Mesothelial cell of epicardium (in vitro differentiated cells): Measurements from ENCODE around the gene CD9. TPM values are rescaled to one million over a fixed set of nuclear protein-coding genes. Genes with fewer than 3 reads are reported as not detected.

Source experiments
- DNase-seq, 2 experiments: peaks; one replicate each; pipeline ENCODE4 v3.0.0; 2021; ENCODE audit warnings: low spot score in 2 of 2; ENCODE audit not compliant: unreplicated experiment in 2 of 2
- H3K27ac Mint-ChIP-seq: 2 replicates; pipeline ENCODE4 v1.8.0; 2021; ENCODE audit warnings: mixed read lengths
- H3K27me3 Mint-ChIP-seq: 2 replicates; pipeline ENCODE4 v1.8.0; 2021; ENCODE audit warnings: low read depth, mixed read lengths
- H3K36me3 Mint-ChIP-seq: 2 replicates; pipeline ENCODE4 v1.8.0; 2021; ENCODE audit warnings: mixed read lengths
- H3K4me1 Mint-ChIP-seq: 2 replicates; pipeline ENCODE4 v1.8.0; 2021; ENCODE audit warnings: mixed read lengths
- H3K4me3 Mint-ChIP-seq: 2 replicates; pipeline ENCODE4 v1.8.0; 2021; ENCODE audit warnings: mild to moderate bottlenecking, moderate library complexity, mixed read lengths
- H3K9me3 Mint-ChIP-seq: 2 replicates; pipeline ENCODE4 v1.8.0; 2021; ENCODE audit warnings: mixed read lengths
- total RNA-seq: library from RNA; stranded (reverse); gene quantifications from 3 replicates; pipeline ENCODE4 v1.2.1, GENCODE V29; 2021
- TF ChIP-seq, protein P1 (sequence below): fragments of 200-600 bp; sonication (generic); IDR thresholded peaks from one replicate; pipeline ENCODE4 v1.5.0; 2021; ENCODE audit warnings: antibody characterized with exemption; ENCODE audit not compliant: unreplicated experiment

The CD9 gene
- total RNA-seq, 1 donor from 2014 or later: 22.3 TPM

DNA sequence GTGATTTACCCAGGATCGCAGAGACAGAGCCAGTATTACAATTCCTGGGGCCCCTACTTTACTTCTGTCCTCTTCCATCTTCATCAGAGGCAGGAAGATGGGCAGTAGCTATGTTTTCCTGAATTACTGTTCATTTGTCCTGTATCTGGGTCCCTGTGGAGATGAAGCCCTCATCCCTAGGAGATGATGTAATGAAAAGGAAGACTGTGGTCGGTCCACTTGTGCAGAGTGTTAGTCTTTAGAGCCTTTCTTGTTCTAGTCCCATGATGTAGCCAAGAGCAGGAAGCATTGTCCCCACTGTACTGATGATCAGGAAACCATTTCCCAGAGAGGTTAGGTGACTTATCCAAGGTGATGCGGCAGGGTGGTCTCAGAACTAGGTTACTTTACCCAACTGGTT, 2.6 kb downstream of the CD9 start:
- H3K9me3 Mint-ChIP-seq: no peaks in the 10 kb centered on the region
- no peaks in the 10 kb centered on the region for H3K36me3 Mint-ChIP-seq
- peaks cover 41% of the 10 kb centered on the region for H3K4me1 Mint-ChIP-seq
- H3K4me3 Mint-ChIP-seq: no peak overlapping the region
- DNase-seq: no peak
- H3K27ac Mint-ChIP-seq: no peak overlapping the region
- peaks cover 54% of the 10 kb centered on the region for H3K27me3 Mint-ChIP-seq
- TF ChIP-seq, protein P1, sequence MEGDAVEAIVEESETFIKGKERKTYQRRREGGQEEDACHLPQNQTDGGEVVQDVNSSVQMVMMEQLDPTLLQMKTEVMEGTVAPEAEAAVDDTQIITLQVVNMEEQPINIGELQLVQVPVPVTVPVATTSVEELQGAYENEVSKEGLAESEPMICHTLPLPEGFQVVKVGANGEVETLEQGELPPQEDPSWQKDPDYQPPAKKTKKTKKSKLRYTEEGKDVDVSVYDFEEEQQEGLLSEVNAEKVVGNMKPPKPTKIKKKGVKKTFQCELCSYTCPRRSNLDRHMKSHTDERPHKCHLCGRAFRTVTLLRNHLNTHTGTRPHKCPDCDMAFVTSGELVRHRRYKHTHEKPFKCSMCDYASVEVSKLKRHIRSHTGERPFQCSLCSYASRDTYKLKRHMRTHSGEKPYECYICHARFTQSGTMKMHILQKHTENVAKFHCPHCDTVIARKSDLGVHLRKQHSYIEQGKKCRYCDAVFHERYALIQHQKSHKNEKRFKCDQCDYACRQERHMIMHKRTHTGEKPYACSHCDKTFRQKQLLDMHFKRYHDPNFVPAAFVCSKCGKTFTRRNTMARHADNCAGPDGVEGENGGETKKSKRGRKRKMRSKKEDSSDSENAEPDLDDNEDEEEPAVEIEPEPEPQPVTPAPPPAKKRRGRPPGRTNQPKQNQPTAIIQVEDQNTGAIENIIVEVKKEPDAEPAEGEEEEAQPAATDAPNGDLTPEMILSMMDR: no peak

DNA sequence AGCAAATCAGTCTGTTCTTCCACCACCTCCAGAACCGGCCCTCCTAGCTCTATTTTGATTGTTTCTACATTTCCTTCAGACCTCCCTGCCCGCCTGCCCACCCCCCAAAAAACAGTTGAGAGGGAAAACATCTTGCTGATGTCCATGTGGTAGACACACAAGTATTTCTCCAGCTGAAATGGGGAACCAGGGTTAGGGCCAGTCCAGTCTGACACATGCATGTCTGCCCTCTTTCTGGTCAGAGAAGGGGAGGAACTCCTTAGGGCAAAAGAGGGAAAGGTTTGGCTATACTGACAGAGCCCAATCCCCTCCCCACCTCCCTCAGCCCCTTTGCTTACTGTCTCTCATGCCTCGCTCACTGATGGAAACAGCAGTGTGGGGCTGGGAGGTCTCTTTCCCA, 3.4 kb downstream of the CD9 start:
- no peak for DNase-seq
- Mint-ChIP-seq H3K4me3 (no peak overlapping the region), H3K9me3 (no peaks in the 10 kb centered on the region), H3K36me3 (no peaks in the 10 kb centered on the region), H3K4me1 (peaks cover 36% of the 10 kb centered on the region), H3K27ac (no peak overlapping the region), H3K27me3 (peaks cover 46% of the 10 kb centered on the region)
- TF ChIP-seq, protein P1: no peak

DNA sequence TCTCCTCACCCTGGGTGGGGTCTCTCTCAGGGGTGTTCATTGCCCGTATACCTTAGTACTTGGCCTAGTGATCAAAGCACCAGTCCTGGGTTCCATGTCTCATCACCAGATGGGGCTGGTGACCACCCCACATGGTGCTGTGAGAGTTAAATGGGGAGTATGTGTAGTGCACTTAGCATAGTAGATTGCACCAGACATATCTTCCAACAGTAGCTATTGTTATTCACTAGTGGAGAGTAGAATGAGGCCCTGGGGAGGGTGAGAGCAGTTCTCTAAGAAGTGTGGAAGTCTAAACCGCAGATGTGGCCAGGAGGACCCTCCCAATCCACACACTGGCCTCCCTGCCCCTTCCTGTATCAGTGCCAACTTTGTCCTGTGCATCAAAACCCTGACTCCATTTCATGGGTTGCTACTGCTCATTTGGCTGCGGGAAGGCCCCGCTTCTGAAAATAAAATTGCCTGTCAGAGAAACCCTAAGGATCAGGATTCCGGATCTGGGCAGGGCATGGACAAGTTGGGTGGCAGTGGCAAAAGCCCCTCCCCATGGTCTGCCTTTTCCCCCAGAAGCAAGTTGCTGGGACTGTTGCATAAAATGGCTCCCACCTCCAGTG, 4.4 kb downstream of the CD9 start:
- H3K4me1 Mint-ChIP-seq: peaks cover 31% of the 10 kb centered on the region
- no peak for DNase-seq
- H3K27ac Mint-ChIP-seq: no peak overlapping the region
- H3K9me3 Mint-ChIP-seq: no peaks in the 10 kb centered on the region
- TF ChIP-seq, protein P1: no peak
- no peak overlapping the region for H3K4me3 Mint-ChIP-seq
- H3K27me3 Mint-ChIP-seq: peaks cover 36% of the 10 kb centered on the region
- no peaks in the 10 kb centered on the region for H3K36me3 Mint-ChIP-seq

DNA sequence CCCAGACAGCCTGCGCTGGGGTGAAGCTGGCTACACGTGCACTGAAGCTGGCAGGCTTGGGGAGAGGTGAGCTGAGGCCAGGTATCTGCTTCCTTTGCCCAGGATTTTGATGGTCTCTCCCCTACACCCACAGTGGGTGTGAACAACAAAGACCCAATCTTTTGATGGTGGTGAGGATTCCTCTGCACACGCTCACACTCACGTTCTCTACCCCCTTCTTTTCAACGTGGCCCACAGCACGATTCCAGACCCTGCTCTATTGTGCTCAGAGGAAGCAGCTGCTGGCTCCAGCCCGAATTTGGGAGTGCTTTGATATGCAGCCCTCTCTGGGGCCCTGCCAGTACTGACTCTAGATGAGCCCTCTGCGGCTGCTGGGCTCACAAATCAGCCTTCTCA, 4.9 kb downstream of the CD9 start:
- Mint-ChIP-seq H3K27me3 (peaks cover 33% of the 10 kb centered on the region), H3K36me3 (no peaks in the 10 kb centered on the region), H3K27ac (peak overlapping the region; percentile 31), H3K4me1 (peaks cover 28% of the 10 kb centered on the region), H3K4me3 (no peak overlapping the region), H3K9me3 (no peaks in the 10 kb centered on the region)
- TF ChIP-seq, protein P1: no peak
- DNase-seq: no peak

DNA sequence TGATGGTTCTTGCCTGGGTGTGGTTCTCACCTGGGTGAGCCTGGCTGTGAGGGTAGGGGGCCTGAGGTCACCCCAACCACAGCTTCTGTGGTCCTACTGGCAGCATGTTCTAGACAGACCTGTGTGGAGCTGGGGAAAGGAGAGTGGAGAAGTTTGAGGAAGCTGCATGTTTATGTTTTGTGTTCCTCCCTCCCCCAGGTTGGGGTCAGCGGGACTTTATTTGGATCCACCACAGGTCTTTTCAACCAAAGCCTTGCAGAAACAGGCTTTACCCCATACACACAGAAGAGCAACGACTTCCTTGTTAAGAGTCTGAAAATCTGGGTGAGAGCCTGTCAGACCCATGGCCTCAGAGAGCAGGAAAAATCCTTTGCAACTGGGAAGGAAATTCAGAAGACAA, 5.6 kb downstream of the CD9 start:
- Mint-ChIP-seq H3K4me3 (no peak overlapping the region), H3K36me3 (no peaks in the 10 kb centered on the region), H3K27me3 (peaks cover 31% of the 10 kb centered on the region), H3K27ac (peak overlapping the region; percentile 0), H3K9me3 (no peaks in the 10 kb centered on the region), H3K4me1 (peaks cover 28% of the 10 kb centered on the region)
- DNase-seq: no peak
- TF ChIP-seq, protein P1: no peak

DNA sequence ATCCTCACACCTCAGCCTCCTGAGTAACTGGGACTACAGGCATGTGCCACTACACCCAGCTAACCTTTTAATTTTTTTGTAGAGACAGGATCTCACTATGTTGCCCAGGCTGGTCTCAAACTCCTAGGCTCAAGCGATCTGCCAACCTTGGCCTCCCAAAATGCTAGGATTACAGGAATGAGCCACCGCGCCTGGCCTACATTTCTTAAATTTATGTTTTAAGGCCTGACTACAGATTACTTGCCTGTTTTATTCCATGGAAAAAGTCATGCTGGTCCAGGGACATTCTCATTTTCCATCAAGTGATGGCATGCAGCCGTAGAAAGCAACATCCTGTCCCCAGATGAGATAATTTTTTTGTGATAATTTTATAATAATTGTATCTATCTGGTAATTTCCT, 6.1 kb downstream of the CD9 start:
- Mint-ChIP-seq H3K36me3 (no peaks in the 10 kb centered on the region), H3K4me3 (no peak overlapping the region), H3K27me3 (peaks cover 28% of the 10 kb centered on the region), H3K27ac (no peak overlapping the region), H3K4me1 (peaks cover 29% of the 10 kb centered on the region), H3K9me3 (no peaks in the 10 kb centered on the region)
- no peak for DNase-seq
- TF ChIP-seq, protein P1: no peak
